Duodenal mucosa (tissue), 2 donors: ENCODE measurements around the gene CRKL.
"Not testable (repeated sequence)": the region's sequence is repeated elsewhere in the genome, so short reads cannot be mapped to it uniquely, and the experiment has no call there.

ENCODE experiments used
- H3K27ac ChIP-seq: one replicate; pipeline ENCODE4 v1.7.0; 2013; ENCODE audit warnings: low read depth, low read length
- H3K27me3 ChIP-seq, 2 donors: one replicate each; pipeline ENCODE4 v1.7.0; 2013; ENCODE audit warnings: low read length in 2 of 2, control low read depth in 1 of 2; ENCODE audit not compliant: insufficient read depth in 2 of 2, control insufficient read depth in 1 of 2
- H3K36me3 ChIP-seq, 2 donors: one replicate each; pipeline ENCODE4 v1.7.0; 2013; ENCODE audit warnings: low read length in 2 of 2, control low read depth in 1 of 2; ENCODE audit not compliant: insufficient read depth in 2 of 2, control insufficient read depth in 1 of 2
- H3K4me1 ChIP-seq, 2 donors: one replicate each; pipeline ENCODE4 v1.7.0; 2013; ENCODE audit warnings: low read length in 2 of 2, control low read depth in 1 of 2; ENCODE audit not compliant: insufficient read depth in 2 of 2, control insufficient read depth in 1 of 2
- H3K4me3 ChIP-seq, 2 donors: one replicate each; pipeline ENCODE4 v1.7.0; 2013; ENCODE audit warnings: low read length in 2 of 2, low read depth in 1 of 2
- H3K9ac ChIP-seq, 2 donors: one replicate each; pipeline ENCODE4 v1.7.0; 2013; ENCODE audit warnings: low read length in 2 of 2, low read depth in 1 of 2
- H3K9me3 ChIP-seq, 2 donors: one replicate each; pipeline ENCODE4 v1.7.0; 2013; ENCODE audit warnings: low read length in 2 of 2, control low read depth in 1 of 2; ENCODE audit not compliant: control insufficient read depth in 1 of 2

Gene CRKL

DNA sequence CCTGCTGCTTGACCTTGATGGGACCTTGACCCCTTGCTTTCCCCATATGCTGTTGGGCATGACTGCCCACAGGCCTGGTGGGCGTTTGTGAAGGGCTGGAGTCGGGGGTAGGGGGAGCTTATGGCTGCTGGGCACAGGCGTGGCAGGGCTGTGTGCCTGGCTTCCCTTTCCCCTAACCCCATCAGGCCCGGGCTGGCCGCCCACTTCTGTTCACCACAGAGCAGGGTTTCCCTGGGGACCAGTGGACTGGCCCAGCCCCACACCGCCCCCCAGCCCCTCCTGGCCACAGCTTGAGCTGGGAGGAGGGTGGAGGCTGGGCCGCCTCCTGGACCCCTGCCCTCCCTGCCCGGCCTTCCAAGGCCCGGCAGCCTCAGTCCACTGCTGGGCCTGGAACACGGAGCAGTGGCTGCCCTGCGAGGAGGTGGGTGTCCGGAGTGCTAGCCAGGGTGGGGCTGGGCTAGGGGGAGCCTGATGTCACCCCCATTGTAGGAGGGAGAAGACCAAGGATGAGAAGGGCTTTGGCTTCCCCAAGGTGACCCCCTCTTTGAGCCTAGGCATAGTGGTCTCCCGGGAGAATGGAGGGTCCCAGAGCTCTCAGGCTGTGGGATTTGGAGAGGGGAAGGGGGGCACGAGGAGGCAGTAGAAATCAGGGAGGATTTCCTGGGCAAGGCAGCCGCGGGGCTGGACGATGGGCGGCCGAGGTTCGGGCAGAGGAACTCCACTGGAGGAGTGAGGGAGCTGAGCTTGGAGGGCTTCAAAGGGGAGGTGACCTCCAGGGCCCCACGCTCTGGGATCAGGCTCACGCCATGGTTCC is 49.9 kb downstream of the CRKL start, which contains the start of gene AIFM3:
AIFM3 (plus strand) TSS at position 373 of the 814 bp plus-strand sequence. CDS start 690 bp downstream, outside the sequence.
- Histone ChIP-seq H3K27ac (no peak within 1 kb of the TSS), H3K27me3 (peaks cover 0 to 3% of the 10 kb centered on the region in 2 donors), H3K36me3 (no peaks in the 10 kb centered on the region), H3K9ac (no peak within 1 kb of the TSS), H3K9me3 (no peaks in the 10 kb centered on the region), H3K4me3 (no peak within 1 kb of the TSS), H3K4me1 (peaks cover 18% of the 10 kb centered on the region in 2 donors)

DNA sequence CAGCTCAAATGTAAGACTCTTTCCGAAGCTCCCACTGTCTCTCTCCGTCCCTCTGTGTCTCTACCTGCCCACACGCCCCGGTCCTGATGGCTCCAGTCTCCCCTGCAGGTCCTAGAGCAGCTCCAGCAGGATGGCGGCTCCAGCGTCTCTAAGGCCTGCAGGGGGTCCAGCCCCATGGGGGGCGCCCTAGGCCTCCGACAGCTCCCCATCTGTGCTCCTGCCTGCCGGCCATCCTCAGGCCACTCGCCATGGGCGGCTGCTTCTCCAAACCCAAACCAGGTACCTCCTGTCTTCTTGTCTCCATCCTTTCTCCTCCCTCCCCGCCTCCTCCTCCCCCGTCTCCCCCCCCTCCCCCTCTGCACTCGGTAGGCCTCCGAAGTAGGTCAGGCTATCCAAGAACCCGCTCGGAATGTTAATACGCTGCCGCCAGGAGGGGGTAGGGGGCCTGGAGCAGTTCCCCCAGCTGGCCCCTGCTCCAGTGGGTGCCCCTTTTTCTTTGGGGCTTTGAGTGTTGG is 50.5 kb downstream of the CRKL start:
- Histone ChIP-seq H3K27ac (no peak overlapping the region), H3K4me3 (no peak overlapping the region), H3K4me1 (peaks cover 18% of the 10 kb centered on the region in 2 donors), H3K36me3 (no peaks in the 10 kb centered on the region), H3K9me3 (no peaks in the 10 kb centered on the region), H3K27me3 (peaks cover 0 to 3% of the 10 kb centered on the region in 2 donors), H3K9ac (no peak overlapping the region)

DNA sequence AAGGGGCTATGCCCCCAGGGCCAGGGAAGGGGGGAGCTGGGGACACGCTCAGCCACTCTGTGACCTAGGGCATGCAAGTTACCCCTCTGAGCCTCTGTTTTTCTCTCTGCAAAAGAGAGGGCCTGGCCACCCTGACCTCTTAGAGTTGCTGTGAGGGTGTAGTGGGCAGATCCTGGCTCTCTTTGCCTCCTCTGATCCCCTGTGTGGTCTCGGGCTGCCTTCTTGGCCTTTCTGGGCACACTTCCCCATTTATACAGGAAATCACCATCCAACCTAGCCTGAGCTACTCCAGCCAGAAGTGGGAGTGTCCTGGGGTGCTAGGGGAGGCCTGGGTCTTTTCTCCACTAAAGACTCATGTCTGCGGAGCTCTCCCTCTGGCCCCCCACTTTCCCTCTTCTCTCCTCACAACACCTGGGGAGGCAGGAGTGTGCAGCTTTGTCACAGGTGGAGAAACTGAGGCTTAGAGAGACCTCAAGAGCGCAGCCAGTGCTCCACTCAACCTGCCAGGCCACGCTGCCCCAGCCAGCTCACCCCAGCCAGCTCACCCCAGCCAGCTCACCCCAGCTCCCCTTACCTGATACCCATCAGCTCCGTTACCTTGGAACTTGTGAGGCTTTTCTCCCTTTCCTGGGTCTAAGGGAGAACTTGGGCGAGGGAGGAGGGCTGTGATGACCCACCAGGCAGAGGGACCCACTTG is 51.2 kb downstream of the CRKL start:
- Histone ChIP-seq H3K4me3 (no peak overlapping the region), H3K9ac (no peak overlapping the region), H3K4me1 (peaks cover 18% of the 10 kb centered on the region in 2 donors), H3K9me3 (no peaks in the 10 kb centered on the region), H3K27ac (no peak overlapping the region), H3K36me3 (no peaks in the 10 kb centered on the region), H3K27me3 (peaks cover 0 to 3% of the 10 kb centered on the region in 2 donors)

DNA sequence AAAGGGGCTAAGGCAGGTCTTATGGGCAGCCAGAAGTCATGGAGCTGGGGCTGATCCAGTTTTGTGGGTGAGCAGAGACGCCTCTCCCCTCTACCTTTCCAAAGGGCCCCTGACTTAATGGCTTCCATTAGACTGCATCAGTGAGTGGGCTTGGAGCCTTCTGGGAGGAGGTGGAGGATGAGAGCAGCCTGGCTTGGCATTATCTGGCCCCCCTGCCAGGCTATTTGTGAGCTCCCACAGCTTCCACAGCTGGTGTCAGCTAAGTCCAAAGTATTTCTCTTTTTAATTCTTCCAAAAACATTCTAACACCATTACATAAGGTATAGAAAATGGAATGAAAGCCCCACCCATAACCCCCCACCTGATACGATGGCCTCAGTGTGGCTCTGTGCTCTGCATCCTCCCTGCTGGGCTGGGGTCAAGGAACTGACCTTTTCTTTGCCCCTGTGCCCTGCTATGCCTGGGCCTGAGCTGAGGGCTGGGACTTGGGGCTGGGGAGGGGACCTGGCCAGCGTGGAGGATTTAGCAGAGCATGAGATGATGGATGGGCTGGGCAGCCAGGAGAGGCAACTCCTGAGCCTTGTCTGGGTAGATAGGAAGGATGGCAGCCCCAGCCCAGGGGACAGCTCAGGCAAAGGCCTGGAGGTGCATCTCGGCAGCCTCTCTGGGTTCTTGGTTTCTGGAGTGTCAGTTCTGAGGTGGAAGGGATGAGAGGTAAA is 53.9 kb downstream of the CRKL start:
- no peaks in the 10 kb centered on the region for H3K27me3 ChIP-seq
- no peaks in the 10 kb centered on the region for H3K36me3 ChIP-seq
- H3K9me3 ChIP-seq, result no peaks in the 10 kb centered on the region
- H3K9ac ChIP-seq, result no peak overlapping the region
- H3K27ac ChIP-seq, result no peak overlapping the region
- no peak overlapping the region for H3K4me3 ChIP-seq
- H3K4me1 ChIP-seq, result peaks cover under 1 to 2% of the 10 kb centered on the region in 2 donors

DNA sequence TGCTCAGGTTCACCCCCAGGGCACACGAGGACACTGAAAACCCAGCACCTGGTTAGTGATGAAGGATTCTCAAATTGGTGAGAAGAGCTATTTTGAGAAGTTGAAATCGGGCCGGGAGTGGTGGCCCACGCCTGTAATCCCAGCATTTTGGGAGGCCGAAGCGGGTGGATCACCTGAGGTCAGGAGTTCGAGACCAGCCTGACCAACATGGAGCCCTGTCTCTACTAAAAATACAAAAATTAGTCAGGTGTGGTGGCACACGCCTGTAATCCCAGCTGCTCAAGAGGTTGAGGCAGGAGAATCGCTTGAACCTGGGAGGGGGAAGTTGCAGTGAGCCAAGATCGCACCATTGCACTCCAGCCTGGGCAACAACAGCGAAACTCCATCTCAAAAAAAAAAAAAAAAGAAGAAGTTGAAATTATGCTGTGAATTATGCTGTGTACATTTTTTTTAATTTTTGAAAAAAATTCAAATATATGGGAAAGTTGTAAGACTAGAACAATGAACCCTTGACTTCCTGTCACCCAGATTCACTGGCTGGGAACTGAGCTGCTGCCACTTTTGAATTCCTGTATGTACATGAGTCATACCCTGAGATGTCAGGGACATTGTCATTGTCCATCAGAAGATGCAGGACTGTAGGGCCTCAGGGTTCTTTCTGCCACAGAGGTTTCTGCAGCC is 54.9 kb downstream of the CRKL start:
- H3K9me3 ChIP-seq, H3K27ac ChIP-seq, H3K36me3 ChIP-seq, H3K27me3 ChIP-seq, H3K4me3 ChIP-seq, H3K9ac ChIP-seq, H3K4me1 ChIP-seq: not testable (repeated sequence)

DNA sequence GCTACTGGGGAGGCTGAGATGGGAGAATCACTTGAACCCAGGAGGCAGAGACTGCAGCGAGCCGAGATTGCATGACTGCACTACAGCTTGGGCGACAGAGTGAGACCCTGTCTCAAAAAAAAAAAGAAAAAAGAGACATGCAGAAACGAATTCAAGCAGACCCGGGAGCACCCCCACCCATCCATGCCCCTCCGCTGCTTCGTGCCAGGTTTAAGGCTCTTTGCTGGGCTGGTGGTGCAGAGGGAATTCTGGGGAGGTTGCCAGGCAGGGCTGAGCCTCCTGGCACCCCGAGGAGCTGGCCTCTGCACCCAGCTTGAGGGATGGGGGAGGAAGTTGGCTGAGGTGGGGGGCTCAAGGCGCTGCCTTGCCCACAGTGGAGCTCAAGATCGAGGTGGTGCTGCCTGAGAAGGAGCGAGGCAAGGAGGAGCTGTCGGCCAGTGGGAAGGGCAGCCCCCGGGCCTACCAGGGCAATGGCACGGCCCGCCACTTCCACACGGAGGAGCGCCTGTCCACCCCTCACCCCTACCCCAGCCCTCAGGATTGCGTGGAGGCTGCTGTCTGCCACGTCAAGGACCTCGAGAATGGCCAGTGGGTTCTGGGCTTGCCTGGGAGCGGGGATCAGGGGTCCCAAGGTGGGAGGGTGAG is 55.8 kb downstream of the CRKL start:
- Histone ChIP-seq H3K36me3 (no peaks in the 10 kb centered on the region), H3K9me3 (no peaks in the 10 kb centered on the region), H3K9ac (no peak overlapping the region), H3K27me3 (no peaks in the 10 kb centered on the region), H3K4me3 (no peak overlapping the region), H3K27ac (no peak overlapping the region), H3K4me1 (no peaks in the 10 kb centered on the region)

DNA sequence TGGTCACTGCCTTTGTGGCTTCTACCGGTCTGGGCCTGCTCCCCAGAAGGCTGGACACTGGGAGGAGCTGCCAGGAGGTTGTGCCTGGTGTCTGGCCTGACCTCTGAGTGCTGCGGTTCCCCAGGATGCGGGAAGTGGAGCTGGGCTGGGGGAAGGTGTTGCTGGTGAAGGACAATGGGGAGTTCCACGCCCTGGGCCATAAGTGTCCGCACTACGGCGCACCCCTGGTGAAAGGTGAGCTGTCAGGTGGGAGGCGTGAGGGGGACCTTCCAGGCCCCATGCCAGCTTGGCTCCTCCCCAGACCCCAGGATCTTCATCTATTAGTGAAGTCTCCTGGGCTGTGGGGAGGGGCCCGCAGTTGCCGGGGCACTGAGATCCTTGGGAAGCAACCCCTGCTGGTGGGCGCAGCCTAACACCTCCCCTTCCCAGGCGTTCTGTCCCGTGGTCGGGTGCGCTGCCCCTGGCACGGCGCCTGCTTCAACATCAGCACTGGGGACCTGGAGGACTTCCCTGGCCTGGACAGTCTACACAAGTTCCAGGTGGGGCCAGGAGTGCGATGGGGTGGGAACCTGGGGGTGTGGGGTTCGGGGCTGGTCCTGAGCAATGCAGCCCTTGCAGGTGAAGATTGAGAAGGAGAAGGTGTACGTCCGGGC is 56.6 kb downstream of the CRKL start:
- no peaks in the 10 kb centered on the region for H3K4me1 ChIP-seq
- no peak overlapping the region for H3K9ac ChIP-seq
- H3K9me3 ChIP-seq, result peaks cover 4 to 5% of the 10 kb centered on the region in 2 donors
- no peak overlapping the region for H3K27ac ChIP-seq
- H3K4me3 ChIP-seq, result no peak overlapping the region
- no peaks in the 10 kb centered on the region for H3K27me3 ChIP-seq
- H3K36me3 ChIP-seq, result no peaks in the 10 kb centered on the region

DNA sequence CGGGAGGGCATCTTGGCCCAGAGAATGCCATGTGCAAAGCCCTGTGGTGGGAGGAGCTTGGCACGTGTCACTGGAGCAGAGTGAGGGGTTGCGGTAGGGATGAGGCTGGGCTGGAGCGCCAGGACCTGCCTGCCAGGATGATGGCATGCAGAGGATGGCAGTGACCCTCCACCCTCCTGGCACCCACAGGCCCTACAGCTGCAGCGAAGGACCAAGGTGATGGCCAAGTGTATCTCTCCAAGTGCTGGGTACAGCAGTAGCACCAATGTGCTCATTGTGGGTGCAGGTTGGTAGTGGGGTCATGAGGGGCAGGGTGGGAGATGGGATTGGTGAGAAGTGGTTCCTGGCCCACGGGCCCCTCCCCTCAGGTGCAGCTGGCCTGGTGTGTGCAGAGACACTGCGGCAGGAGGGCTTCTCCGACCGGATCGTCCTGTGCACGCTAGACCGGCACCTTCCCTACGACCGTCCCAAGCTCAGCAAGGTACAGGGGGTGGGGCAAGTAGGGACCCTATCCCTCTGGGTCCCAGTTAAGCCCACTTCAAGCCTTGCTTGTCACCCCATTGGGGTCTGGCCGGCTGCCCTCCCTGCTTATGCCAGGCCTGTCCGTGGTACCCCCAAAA is 57.2 kb downstream of the CRKL start:
- H3K9me3 ChIP-seq, result peaks cover 6 to 7% of the 10 kb centered on the region in 2 donors
- H3K4me1 ChIP-seq, result peaks cover under 1 to 1% of the 10 kb centered on the region in 2 donors
- no peaks in the 10 kb centered on the region for H3K27me3 ChIP-seq
- H3K36me3 ChIP-seq, result no peaks in the 10 kb centered on the region
- H3K27ac ChIP-seq, result no peak overlapping the region
- no peak overlapping the region for H3K9ac ChIP-seq
- H3K4me3 ChIP-seq, result no peak overlapping the region
